NCI-H2171 (cell line): ENCODE data around the gene HINT1.
"Not testable (repeated sequence)": the region's sequence is repeated elsewhere in the genome, so short reads cannot be mapped to it uniquely, and the experiment has no call there.

Experiments
- DNase-seq: peaks from one replicate; lab custom pipeline; 2025; lab: John Stamatoyannopoulos, UW

Gene HINT1

DNA sequence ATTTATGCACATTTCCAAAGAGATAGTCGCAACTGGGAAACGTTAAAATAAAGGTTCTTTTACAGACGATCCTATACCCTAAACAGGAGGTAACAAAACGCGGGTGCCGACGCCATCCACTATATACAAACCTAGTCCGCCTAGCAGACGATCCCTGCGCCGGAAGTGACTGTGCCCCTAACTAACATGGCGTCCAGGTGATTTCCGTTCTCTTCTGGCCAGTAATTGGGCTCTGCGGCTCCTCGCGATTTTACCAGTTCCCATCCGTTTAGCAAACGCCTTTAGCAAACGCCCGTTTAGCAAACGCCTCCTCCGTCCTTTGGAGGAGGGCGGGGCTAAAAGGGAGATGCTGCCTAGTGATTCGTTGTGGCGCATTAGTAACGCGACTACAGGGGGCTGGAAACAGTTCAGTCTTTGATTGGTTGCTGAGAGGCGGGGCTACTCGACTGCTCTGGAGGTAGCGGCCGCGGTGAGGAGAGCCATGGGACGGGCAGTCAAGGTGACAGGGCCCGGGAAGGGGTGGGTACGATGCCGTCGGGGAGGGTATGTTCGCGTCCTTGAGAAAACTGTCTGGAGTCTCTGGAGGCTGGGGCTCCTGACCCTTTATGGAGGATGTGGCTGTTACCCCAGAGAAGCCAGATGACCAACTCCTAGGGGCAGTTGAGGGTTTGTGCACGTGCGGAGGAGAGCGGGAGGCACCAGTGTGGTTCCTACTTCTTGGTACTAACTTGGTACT lies 5.7 kb upstream of the HINT1 start, which contains the start of gene LYRM7:
Gene LYRM7 (plus strand): TSS at position 405 of the 736 bp plus-strand sequence. CDS start 77 bp downstream, at position 482.
- DNase-seq = peak; percentile 91

DNA sequence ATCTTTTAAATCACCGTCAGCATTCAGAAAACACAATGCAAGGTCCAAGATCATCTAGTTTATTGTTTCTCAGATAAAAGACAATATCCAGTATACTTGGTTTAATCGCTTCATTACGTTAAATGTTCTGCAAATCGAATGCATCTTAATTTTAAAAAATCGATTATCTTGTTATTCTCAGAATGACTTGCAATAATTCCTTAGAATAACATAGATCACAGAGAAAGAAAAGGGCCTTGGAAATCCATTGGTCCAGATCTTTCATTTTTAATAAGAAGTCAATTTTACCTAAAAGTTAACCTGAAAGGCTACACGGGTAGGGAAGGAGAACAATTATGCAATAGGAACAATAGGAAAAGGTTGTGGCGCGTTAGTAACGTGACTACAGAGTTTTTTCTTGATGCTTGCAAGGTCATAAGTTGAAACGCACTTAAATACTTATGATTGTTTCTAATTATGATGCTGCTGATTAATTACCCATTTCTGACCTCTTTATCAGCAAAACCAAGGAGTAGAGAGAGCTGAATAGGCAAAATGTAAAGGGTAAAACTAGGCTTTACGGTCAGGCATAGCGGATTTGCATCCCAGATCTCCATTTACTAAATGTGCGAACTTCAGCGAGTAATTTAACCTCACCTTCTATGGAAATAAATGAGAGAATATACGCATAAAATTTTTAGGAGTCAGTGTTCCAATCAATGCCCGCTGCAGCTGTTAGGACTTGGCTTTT lies 4.9 kb upstream of the HINT1 start:
- no peak for DNase-seq

DNA sequence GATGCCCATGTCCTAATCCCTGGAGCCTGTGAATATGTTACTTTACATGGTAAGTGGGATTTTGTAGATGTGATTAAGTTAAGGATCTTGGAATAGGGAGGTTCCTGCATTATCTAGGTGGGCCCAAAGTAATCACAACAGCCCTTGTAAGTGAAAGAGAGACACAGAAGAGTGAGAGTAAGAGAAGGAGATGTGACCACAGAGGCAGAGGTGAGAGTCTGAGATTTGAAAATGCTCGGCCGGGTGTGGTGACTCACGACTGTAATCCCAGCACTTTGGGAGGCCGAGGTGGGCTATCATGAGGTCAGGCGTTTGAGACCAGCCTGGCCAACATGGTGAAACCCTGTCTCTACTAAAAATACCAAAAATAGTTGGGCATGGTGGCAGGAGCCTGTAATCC lies 2.6 kb upstream of the HINT1 start:
- no peak for DNase-seq

DNA sequence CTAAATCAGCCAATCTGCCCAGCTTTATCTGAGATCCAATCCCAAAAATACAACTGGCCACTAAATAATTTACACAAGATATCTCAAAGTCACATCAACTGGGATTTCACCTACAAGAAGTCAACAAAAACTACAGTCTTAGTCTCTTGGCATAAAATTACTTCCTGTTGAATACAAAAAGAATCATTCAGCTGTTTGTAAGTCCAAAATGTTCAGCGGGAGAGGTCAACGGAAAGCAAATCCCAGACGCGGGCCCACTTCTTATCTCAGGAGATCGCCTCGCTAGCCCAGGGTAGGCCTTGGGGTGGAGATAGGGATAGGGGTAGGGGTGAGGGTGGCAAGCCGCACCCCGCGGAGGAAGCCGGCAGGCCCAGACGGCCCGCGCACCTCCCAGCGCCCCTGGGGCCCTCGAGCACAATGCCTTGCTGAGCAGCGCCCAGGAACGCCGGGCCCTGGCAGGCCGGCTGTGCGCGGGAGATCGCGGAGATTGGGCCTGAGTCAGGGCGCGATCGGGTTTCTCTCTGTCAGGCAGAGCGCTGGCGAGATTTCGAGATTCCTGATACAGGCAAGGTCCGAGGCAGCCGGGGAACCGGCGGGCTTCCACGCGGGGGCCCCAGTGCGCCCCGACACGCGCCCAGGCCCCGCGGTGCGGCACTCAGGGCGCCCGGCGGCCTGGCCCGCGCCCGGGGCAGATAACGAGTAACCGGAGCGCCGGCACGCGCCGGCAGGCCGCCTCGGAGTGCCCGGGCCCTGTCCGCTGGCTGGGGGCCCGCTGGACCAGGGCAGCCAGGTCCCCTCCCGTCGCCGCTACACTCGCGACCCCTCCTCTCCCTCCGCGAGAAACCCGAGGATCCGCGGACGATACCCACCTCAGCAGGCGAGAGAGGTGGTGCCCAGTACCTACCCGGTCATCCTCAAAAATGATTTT lies 601 bp downstream of the HINT1 start:
- DNase-seq = peak; percentile 20

DNA sequence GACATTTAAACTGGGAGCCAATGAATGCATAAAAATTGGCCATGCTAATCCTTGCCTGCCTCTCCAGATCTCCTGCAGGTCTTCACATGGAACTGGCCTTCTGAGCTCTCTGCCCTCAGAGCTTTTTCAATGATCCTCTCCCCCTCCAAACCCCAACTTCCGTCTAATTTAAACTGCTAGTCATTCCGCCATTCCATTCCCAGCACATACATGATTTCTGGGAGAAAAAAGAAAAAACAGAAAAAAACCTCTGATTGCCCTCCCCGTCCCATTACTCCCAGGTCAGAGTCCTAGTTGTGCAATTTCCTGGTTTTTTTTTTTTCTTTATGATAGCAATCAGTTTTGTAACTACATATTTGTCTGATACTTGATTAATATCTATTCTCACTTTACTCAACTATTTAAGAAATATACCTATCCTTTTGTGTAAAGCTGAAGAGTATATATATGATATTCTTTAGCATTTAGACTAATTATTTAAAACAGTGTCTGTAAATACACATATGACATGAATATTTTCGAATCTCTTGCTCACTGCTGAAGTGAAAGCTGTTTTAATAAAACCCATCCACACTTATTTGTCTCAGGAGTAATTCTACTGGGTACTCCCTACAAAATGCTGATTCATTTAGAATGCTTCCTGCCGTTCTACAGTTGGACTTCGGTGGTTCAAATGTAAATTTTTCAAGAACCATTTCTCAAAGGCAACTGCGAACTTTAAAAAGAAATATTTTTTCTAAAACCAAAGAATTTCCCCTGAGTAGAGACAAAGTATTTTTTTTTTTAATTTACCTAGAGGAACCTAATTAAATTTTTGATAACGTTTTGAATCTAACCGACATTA lies 1.6 kb downstream of the HINT1 start:
- DNase-seq = no peak

DNA sequence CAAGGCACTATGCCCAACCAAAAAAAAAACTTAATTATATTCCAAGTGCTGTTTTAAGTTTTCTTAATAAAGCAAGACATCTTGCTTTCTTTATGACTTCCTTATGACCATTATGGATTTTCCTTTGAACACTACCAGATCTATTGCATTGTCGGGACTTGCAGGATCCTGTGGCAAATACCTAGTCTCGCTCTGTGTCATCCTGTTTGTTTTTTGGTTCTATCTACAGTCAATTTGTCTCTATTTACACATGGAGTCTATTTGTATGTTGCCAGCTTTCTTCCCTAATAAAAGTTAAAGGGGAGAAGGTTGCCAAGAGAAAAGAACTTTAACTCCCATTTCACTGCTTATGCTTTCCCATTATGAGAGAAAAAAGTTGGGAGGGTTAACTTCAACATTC lies 4.9 kb downstream of the HINT1 start:
- DNase-seq = no peak

DNA sequence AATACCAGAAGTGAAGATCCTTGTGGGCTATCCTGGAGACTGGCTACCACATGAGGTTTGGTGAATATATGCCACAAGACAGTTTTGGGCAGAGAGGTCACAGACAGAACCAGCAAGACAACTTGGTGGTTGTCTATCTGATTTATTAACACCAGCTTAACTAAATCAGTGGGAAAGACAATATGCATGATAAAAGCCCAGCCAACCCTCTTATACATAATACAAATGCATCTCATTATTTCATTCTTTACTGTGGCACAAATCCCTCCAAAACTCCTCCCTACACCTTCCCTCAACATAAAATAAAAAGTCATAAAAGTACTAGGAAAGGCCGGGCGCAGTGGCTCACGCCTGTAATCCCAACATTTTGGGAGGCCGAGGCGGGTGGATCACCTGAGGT lies 8.1 kb downstream of the HINT1 start:
- no peak for DNase-seq

DNA sequence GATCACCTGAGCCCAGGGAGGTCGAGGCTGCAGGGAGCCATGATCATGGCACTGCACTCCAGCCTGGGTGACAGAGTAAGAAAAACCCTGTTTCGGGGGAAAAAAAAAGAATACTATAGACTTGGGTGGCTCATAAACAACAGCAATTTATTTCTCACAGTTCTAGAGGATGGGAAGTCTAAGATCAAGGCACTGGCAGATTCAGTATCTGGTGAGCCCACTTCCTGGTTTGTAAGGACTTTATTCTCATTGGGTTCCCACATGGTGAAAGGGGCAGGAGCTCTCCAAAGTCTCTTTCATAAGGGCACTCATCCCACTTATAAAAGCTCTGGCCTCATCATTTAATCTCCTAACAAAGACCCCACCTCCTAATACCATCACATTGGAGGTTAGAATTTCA lies 8.7 kb downstream of the HINT1 start:
- DNase-seq = no peak

DNA sequence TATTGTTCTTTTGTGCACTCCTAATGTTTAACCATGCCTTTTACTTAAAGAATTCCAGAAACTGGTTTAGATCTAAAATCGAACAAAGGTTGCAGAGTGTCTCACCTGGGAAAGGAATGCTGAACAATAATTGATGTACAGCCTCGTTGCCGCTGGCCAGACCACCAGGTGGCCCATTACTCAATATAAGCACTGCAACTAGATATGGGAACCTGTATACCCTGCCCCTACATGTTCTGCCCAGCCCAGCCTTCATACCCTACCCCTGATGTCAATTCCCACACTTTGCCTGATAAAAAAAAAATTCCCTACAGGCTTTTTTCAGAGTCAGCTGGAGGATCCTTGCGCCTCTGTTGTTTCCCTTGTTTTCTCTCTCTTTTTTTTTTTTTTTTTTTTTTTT lies 13.8 kb downstream of the HINT1 start:
- DNase-seq = no peak

DNA sequence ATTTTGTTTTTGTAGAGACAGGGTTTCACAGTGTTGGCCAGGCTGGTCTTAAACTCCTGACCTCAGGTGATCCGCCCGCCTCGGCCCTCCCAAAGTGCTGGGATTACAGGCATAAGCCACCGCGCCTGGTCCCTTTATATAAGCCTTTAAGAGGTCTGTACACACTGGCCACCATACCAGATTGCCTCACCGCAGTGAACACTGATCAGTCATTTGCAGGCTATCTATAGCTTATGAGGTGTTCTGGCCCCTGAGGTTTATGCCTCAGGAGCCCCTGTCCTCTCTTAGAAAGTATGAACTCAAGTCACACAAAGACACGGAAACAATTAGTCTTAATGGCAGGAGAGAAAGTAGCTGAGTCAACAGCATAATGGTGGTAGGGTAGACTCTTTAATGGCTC lies 14.6 kb downstream of the HINT1 start:
- DNase-seq = no peak

DNA sequence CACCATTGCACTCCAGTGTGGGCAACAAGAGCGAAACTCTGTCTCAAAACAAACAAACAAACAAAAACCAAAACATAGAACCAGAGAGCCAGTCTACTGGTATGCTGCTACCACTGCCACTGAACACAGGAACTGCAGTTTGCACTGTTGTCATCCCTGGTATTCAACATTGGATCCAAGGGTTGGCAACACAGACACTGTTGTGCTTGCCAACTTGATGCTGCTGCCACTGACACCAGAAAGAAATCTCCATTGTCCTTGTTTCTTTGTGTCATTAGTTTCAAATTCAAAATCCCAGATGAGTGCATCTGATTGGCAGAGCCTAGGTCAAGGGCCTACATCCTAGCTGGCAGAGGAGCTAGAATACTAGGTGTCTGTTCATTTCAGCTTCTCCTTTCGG lies 16.2 kb downstream of the HINT1 start:
- no peak for DNase-seq

DNA sequence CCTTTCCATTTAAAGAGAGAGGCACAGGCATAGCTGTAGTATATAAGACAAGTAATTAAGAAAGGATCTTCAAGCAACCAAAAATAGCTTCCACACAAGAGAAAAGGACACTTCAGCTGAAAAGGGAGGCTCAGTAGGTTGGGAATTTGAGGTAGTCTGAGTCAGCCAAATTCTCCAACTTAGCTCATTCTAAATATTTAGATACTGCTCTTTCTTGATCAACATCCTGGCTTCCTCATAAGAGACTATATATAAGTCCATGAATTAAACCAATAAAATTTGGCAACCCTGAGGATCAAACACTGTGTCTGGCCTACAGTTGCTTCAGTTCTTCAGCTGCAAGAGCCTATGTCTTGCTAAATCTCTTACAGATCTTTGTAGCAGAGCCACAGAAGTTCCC lies 17.8 kb downstream of the HINT1 start:
- no peak for DNase-seq

DNA sequence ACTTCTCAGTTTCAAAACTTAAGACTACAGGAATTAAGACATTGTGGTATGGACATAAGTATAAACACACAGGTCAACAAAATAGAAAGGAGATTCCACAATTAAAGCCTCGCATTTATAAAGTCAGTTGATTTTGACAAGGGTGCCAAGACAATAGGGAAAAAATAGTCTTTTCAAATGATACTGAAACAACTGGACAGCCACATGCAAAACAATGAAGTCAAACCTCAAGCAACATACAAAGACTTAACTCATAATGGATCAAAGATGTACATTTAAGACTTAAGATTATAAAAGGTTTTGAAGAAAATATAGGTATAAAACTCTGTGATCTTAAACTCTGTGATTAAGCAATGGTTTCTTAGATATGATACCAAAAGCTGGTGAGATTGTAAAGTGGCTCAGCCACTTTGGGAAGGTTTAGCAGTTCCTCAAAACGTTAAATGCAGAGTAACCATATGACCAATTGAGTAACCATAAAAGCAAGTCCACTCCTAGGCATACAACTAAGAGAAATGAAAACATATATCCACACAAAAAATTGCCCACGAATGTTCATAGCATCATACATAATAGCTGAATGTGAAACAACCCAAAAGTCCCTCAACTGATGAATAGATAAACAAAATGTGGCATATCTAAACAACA lies 22.0 kb downstream of the HINT1 start:
- no peak for DNase-seq

DNA sequence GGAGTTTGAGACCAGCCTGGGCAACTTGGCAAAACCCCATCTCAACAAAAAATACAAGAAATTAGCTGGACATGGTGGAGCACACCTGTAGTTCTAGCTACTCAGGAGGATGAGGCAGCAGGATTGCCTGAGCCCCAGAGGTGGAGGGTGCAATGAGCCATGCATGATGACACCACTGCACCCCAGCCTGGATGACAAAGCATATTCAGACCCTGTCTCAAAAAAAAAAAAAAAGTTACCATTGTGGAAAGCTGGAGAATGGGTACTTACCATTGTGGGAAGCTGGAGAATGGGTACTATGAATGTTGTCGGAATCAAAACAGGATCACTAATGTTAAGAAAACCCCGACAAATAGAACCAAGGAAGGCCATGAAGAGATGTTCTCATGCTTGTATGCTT lies 25.7 kb downstream of the HINT1 start:
- no peak for DNase-seq

DNA sequence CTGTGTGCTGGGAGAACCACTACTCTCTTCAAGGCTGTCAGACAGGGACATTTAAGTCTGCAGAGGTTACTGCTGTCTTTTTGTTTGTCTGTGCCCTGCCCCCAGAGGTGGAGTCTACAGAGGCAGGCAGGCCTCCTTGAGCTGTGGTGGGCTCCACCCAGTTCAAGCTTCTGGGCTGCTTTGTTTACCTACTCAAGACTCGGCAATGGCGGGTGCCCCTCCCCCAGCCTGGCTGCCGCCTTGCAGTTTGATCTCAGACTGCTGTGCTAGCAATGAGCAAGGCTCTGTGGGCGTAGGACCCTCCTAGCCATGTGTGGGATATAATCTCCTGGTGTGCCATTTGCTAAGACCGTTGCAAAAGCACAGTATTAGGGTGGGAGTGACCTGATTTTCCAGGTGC lies 26.6 kb downstream of the HINT1 start:
- DNase-seq = not testable (repeated sequence)

DNA sequence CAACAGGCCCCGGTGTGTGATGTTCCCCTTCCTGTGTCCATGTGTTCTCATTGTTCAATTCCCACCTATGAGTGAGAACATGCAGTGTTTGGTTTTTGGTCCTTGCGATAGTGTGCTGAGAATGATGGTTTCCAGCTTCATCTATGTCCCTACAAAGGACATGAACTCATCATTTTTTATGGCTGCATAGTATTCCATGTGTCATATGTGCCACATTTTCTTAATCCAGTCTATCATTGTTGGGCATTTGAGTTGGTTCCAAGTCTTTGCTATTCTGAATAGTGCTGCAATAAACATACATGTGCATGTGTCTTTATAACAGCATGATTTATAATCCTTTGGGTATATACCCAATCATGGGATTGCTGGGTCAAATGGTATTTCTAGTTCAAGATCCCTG lies 32.0 kb downstream of the HINT1 start:
- DNase-seq = not testable (repeated sequence)

DNA sequence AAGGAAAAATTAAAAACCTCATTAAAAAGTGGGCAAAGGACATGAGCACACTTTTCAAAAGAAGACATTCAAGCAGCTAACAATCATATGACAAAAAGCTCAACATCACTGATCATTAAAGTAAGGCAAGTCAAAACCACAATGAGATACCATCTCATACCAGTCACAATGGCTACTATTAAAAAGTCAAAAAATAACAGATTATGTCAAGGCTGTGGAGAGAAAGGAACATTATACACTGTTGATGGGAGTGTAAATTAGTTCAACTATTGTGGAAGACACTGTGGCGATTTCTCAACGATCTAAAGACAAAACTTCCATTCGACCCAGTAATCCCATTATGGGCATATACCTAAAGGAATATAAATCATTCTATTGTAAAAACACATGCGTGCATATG lies 35.8 kb downstream of the HINT1 start:
- DNase-seq = no peak

DNA sequence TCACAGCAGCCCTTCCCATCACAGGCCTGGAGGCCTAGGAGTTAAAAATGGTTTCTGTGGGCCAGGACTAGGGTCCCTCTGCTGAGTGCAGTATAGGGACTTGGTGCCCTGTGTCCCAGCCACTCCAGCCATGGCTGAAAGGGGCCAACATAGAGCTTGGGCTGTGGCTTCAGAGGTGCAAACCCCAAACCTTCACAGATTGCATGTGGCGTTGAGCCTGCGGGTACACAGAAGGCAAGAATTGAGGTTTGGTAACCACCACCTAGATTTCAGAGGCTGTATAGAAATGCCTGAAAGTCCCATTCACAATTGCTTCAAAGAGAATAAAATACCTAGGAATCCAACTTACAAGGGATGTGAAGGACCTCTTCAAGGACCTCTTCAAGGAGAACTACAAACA lies 37.8 kb downstream of the HINT1 start:
- not testable (repeated sequence) for DNase-seq

DNA sequence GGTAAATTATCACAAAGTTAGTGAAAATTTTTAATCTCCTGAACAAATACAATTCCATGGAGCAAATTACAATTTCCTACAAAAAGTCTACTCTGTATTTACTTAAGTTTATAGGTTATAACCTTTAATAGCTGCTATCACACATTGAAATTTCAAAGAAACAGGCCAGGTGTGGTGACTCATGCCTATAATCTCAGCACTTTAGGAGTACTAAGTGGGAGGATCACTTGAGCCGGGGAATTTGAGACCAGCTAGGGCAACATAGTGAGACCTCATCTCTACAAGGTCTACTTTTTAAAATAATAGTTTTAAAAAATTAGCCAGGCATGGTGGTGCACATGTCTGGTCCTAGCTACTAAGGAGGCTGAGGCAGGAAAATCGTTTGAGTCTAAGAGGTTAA lies 50.3 kb downstream of the HINT1 start:
- no peak for DNase-seq

DNA sequence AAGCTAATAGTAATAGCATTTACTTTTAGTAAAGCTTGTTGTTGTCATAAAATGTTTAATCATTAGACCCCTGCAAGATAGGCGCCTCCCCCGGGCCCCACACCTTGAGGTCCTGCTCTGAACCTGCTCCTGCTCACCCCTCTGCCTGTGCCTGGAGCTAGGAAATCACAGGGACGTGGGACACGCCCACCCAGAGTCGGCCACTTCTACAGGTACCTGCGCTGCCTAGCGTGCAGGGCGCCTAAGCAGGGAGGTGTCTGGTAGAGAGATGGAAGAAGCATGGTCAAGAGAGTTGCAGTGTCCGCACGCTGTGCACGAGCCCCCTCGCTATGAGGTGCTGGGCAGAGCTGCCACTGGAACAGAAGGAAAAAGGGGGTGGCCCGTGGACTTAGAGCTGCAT lies 52.6 kb downstream of the HINT1 start:
- no peak for DNase-seq

DNA sequence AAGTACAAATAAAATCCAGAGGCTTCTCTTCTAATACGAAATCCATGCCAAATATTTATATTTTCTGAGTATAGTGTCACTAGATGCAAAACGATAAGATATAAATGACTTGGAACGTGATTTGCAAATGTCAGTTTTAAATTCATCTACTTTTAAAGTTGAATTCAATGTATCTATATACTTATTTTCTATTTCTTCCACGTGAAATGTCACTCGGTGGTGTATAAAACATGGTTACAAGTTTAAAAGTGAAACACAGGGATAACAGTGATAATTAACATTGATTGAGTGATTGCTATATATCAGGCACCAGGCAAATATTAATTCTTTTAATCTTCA lies 54.8 kb downstream of the HINT1 start:
- DNase-seq = no peak
